GM19372 (cell line): ENCODE data around the gene PTPRQ.

Experiments
- ATAC-seq: cut with Tn5 transposase; IDR thresholded peaks from one replicate; pipeline ENCODE4 v1.9.1; 2021; ENCODE audit warnings: mild to moderate bottlenecking, low read depth, moderate library complexity; ENCODE audit not compliant: unreplicated experiment

Gene PTPRQ

DNA sequence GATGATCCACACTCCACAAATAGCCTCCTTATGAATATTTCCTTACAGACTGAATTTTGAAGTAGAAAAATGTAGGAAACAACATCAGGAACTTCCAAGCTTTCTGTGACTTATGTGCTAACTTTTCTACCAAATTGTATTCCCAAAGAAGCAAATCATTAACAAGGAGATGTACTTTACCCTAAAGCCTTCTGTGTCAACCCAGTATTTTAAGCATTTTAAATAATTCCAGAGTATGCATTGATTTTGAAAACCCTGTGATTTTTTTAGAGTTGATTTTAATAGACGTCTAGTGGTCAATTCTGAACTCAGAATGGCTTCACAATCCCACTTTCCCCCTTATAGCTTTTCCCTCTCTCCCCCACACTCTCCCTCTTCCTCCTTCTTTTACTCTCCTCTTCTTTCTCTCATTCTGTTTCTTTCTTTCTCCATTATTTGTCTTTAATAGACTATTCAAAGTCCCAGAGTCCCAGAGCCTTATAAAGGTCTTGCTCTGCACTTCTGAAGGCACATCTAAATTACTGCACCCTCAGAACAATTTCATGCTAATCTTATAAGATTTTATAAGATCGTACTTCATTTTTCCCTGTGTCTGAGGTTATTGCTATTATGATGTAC, 253.3 kb downstream of the PTPRQ start:
- no peak for ATAC-seq

DNA sequence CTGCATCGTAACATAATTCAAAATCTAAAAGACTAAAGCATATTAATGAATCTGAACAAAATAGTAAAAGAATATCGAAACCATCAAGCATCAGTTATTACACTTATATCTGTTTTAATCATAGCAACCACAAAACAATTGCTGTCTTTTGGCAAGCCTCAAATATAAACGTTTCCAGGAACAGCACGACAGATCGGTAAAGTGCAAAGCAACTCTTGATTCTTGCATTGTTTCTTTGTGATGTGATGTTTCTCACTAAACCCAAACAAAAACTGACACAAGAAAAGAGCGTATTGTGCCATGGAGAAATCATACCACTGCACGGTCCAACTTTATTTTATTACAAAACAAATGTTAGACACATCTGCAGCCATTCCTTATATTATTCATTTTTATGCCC, 254.2 kb downstream of the PTPRQ start:
- ATAC-seq, result no peak

- no peak for ATAC-seq
Measured at GRCh38 chr12:80698847-80699542, 255.0 kb downstream of the PTPRQ start.

DNA sequence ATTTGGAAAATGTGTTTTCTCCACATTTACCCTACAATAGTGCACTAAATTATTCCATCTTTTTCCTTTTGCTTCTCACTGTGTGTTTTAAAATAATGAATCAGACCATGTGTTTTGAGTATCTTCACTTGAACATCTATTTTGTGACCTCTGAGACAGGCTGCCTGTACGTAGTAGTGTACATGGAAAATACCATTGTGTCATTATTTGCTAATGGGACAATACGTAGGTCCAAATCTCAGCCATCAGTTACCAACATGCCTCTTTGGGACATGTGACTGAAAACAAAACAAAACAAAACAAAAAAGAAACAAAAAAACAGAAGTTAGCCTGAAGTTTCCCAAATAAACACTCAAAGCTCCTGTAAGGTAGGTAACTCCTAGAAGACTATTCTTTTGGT, 256.3 kb downstream of the PTPRQ start:
- ATAC-seq, result no peak

DNA sequence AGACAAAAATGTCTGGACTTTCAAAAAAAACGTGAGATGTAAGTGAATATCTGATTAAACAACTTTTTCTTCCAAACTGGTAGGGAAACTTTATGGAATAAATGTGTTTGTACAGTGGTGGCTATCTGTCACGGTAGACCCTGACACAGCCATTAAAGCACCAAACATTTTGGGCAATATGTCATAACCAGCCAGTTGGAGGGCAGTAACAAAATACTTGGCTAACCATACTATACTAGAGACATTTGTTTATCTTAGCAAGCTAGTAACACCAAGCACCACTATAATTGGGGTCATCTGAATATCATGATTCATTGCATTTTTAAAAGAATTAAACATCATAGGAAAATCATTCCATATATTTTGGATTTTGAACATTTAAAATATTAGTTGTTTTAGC, 257.4 kb downstream of the PTPRQ start:
- ATAC-seq, result no peak

GRCh38 chr12:80702889-80703805, 259.1 kb downstream of the PTPRQ start:
- ATAC-seq, result no peak

- ATAC-seq, result no peak
Measured at GRCh38 chr12:80704420-80704819, 260.4 kb downstream of the PTPRQ start.

DNA sequence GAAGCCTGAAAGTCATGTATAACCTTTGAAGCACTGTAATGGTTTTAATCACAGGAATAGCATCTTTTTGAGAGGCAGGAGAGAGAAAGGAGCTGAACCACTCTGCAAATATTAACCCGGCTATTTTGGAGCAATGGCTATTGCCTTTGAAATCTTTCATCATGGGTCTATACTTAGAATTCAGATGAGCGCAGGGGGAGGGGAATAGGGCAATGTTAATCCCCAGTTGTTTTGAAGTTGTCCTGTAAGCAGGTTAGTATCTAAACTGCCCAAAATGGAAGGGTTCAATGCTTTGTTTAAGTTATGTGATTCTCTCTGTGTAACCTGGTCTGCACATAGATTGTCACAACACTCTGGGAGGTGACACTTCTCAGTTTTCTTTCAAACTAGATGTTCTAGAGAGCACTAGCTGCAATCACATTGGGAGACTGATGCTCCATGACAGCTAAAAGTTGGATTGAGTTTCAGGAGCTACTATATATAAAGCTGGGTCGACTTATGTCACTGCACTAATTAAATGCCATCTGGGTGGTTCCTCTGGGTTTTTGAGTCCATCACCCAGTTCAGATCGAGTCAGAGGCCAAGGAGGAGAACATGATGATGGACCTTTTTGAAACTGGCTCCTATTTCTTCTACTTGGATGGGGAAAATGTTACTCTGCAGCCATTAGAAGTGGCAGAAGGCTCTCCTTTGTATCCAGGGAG, 263.2 kb downstream of the PTPRQ start, which contains the start of gene MYF6:
TSS of gene MYF6 (plus strand) at position 509 of the 704 bp plus-strand sequence. CDS start at position 595, 86 bp downstream.
- ATAC-seq, result no peak

GRCh38 chr12:80707830-80708258, 263.8 kb downstream of the PTPRQ start:
- no peak for ATAC-seq

DNA sequence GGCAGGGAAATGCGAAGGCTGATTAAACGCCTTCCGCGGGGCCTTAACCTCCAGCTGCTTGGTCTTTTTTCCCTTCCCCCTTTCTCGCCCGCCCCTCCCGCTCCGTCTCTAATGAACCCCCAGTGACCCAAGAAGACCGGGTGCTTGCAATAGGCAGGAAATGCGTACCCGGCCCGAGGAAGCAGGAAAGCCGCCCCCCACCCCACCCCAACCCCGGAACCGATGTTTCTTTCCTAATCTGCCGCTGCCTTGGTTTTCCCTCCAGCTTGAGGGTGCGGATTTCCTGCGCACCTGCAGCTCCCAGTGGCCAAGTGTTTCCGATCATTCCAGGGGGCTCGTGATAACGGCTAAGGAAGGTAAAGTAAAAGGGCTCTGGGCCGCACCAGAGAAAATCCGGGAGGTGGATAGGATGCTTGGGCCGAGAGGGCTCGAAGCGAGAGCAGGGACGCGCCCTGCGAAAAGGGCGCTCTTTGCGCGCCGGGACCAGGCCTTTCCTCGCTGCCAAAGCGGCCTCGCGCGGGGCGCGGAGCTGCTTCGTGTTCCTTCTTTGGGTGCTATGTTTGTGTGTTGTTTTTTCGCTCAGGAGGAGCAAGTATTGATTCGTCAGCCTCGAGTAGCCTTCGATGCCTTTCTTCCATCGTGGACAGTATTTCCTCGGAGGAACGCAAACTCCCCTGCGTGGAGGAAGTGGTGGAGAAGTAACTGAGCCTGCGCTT, 264.4 kb downstream of the PTPRQ start:
- no peak for ATAC-seq

DNA sequence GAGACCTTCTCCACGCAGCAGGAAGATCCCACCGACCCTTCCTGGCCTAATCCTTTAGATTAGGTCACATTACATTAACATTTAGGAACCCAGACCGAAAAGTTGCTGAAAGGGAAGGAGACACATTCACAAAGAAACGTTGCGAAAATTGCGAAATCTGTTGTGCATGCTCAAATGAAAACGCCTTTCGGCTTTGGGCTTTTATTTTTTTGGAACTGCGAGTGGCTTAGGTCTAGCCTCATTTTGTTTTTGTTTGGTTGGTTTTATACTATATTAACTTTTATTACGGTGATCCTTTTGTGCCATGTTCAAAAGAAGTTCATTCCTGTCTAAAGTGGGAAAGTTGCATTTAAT, 264.9 kb downstream of the PTPRQ start:
- no peak for ATAC-seq

DNA sequence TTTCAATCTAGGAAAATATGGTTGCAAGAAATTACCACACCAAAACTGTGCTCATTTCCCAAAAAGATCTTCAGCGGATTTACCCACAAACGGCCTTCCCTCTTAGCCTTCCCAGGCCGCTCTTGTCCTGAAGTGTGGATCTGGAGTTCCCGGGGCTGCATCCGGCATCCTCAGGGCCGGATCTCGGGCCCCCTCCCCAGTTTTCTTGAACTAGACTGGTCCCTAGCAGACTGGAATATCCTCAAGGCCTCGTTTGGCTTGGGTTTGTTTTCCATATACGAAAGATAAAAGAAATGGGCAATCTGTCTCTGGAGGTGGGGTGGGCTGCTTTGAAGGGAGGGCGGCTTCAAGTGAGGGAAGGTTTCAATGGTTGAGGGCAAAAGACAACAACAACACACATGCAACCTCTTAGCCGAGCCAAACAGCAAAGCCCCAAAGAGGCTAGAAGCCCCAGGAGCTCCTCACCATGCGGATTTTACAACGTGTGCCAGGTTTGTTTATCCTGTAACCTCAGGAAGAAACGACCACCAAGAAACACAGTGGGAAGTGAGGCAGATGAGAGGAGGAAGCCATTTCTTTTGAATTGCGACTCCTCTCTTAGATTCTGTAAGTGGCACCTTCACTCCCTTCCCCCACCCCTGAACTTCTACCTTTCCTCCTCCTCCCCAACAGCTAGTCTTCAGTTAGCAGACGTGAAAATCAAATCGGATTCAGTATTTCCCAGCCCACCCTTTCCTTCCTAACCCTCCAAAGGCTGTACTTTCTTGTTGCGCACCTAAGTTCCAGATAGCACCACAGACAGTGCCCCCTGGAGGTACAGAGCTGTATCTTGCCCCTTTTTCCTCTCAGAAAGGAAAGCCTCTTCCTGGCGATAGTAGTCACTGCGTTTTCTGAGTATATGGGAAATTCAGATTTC, 266.0 kb downstream of the PTPRQ start:
- peak; percentile 48 for ATAC-seq

- peak; percentile 7 for ATAC-seq
Measured at GRCh38 chr12:80710727-80711449, 266.9 kb downstream of the PTPRQ start.

DNA sequence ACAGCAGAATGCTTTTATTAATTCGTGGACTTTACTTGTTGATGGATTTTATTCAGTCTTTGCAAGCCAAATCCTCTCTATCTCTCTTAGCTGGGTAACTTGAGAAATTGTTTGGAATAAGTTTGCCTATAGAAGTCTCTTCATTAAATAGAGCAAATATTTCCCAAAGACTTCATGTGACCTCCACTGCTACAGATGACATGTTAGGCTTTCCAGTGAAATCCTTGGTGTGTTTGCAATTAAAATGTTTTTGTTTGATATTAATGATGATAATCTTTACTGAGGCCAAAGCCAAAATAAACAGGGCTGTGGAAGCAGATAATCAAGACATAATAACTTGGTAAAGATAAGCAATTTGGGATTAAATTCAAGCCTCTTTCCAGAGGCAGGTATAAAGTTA, 267.8 kb downstream of the PTPRQ start:
- ATAC-seq, result no peak

DNA sequence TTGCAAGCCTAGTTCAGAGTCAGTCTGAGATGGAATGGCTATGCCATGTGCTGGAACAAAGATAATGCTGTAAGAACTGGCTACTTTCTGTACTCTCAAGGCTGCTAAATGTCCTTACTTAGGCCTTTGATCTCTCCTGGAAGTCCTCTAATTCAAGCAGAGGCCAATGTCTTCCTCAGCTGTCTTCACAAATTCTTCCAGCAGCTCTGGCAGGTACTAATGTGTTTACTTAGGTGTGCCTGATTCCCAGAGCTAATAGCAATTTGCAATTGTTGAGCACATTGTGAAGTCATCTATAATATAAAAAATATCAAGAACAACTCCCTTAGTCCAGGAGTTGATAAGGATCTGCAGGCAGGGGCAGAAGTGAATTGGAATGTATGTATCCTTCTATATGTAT, 268.8 kb downstream of the PTPRQ start:
- no peak for ATAC-seq

GRCh38 chr12:80713419-80713818, 269.4 kb downstream of the PTPRQ start:
- ATAC-seq, result no peak

DNA sequence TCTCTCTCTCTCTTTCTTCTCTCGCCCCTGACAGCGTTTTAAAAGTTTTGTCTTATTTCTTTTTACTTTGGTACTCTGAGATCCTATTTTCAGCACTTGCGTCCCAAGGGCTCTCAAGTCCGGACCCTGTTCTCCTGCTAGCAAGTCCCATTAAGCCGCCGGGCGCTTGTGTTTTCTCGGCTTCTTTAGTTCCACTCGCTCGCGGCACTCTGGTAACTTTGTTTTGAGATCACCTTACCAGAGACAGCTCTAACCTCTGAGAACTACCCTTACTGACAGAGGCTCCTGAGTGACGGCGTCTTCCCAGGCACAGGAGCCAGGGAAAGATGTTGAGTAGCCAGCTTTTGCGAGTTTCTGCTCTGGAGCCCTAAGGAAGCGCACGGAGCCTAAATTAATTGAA, 270.0 kb downstream of the PTPRQ start:
- no peak for ATAC-seq

- ATAC-seq, result no peak
Measured at GRCh38 chr12:80714846-80715245, 270.8 kb downstream of the PTPRQ start.
